HG03108 (cell line): Measurements from ENCODE around the gene TCF7L1.

Experiments
- ATAC-seq: cut with Tn5 transposase; IDR thresholded peaks from one replicate; pipeline ENCODE4 v1.9.1; 2021; ENCODE audit warnings: moderate library complexity; ENCODE audit not compliant: unreplicated experiment

The TCF7L1 gene

DNA sequence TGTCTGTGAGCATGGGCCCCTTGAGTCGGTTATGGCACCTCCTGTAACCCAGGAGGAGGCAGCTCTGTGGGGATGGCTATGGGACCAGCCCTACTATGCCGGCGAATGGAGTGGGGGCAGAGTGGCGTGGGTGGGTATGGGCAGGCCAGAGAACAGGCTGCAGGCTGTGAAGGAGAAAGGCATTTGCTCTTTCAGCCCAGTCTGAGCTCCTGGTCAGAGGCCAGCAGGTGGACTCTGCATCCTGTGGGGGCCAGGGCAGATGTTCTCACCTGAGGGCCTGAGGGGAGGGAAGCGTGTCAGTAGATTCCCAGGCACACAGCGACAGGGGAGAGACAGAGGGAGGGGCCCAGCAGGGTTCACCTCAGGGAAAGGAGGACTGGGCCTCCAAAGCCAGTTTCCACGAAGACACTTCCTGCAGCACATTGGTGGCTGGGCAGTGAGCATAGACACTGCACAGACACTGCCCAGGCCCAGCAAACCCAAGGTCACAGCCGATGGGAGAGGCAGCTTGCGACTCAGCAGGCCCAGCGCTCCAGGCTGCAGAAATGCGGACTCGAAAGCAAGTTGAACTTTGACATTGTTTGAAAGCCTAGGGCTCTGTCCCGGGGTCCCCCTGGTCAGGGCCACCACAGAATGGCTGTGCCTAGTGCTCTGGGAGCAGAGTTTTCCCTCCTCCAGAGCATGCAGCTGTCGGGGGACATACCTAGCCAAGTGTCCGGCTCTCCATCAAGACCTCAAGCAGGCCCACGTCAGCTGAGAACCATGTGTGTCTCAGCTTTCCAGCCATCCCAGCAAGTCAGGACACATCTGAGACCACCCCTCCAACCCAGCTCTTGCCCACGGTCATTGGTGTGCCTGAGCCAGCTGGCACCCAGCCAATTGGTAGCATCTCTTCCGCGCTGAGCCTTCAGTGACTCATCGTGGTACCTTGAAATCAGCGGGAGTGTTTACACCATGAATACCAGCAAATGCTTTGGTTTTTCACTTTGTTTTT, 140.8 kb downstream of the TCF7L1 start:
- ATAC-seq, result no peak

DNA sequence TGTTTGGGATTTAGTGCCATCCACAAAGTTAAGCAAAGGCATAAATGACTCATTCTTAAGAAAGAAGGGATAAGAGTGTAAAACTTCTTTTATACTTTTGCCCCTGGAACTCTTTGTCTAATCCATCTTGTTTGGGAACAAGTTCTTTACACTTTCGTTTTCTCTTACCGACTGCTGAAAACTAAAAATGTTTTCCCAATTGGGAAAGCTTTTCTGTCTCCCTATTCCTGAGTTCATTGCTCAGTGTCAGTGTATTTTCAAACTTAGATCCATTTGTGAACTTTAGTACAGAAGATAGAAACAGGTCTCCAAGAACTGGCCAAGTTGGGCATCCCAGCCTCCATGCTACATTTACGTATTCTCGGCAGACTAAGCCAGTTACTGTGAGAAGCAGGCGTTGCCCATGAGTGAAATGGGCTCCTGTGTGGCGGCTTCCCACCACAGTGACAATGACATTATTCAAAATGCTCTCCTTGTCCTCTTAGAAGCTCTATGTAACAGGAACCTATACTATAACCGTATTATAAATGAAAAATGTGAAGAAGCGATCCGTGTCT, 142.9 kb downstream of the TCF7L1 start:
- ATAC-seq, result no peak

DNA sequence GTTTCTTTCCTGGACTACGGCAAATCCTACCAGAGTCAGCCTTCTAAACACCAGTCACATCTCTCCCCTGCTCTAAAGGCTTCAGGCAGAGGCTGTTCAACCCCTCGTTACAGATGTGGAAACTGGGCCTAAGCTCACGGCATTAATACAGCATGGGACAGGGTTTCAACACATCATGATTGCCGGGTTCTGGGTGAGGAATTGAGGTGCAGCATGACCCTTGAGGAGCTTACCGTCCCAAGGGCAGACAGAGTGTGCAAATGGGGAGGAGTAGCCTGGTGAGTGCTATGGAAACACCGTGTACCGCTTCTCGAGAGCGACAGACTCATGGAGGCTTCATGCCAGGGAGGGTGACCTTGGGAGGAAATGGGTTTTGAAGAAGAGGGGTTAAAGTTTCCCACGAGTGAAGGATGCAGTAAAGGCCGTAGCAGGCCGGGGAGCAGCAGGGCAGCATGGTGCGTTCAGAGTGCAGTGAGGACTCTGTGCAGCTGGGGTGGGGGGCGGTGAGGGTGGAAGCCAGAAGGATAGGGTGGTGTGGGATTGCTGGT, 143.5 kb downstream of the TCF7L1 start:
- no peak for ATAC-seq

DNA sequence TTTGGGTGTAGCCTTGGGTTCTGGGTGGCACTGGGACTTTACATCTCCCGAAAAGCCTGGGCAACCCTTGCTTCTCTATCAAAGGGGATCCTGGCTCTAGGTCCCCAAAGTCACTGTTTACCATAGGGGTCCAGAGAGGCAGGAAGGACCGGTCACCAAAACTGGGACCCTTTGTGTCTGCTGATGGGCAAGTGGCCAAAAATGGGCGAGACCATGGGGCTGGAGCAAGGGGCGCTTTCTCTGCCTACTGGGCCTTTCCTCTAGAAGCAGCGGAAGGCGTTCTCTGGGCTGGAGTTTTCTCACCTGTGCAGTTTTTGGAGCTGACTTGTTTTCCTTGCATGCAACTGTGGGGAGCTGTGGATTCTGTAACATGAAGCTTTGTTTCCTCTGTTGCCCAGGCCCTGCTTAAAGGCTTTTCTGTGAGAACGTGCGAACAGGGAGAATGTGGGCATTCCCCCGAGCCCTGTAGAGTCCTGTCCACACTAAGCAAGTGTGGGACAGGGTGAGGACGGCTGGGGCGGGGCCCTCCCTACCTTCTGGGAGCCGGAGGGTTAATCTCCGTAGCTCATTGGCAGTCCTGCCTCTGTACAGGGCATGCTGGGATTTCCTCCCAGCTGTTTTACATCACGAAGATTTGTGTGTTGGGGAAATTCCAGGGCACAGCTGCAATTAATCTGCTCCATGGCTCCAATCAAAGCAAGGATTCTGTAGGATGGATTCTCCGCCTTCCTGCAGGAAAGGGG, 144.4 kb downstream of the TCF7L1 start:
- ATAC-seq, result no peak

DNA sequence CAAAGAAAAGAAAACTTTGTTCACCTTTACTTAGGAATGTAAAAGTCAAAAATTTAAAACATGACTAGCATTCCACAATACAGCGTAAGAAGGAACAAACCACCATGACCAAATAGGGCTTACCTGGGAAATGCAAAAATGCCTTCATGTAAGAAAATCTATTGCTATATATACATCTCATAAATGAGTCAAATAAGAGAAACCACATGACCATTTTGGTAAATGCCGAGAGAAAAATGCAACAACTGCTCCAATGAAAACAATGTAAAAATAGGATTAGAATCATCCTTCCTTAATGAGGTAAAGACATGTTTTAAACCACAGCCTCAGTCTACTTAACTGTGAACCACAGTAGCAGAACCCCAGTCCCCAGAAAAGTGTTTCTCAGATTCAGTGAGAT, 145.2 kb downstream of the TCF7L1 start:
- ATAC-seq, result no peak

DNA sequence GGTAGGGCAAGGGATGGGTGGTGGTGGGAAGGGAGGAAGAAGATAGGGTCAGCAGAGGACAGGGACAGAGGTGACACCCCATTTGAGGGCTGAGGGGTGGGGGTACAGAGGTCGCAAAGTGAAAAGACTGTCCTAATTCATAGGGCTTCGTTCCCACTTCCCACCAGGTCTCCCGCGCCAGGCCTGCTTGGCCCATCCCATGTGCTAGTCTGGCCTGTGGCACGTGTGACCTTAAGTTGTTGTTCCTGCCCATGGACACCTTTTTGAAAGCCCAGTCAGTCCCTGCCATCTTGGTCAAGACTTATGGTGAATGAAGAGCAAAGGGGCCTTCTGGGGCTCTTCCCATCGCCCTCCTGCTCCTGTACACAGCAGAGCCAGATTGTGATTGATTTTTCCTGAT, 148.4 kb downstream of the TCF7L1 start:
- ATAC-seq, result no peak

DNA sequence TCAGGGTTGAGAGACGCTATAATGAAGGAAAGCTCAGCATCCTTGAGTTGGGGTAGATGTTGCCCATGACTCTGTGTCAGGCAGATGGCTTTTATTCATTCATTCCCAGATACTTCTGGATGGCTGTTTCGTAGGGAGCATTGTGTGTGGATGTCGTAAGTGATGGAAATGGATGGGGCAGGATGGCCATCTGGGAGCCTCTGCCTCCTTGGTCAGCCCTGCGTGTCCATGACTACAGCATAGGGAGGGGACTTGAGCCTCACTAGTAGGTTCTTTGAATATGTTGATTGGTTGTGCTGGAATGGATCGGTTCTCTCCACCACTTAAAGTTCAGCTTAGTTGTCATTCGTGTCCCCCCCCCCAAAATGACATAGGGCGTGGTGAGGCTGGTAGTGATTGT, 149.7 kb downstream of the TCF7L1 start:
- no peak for ATAC-seq

DNA sequence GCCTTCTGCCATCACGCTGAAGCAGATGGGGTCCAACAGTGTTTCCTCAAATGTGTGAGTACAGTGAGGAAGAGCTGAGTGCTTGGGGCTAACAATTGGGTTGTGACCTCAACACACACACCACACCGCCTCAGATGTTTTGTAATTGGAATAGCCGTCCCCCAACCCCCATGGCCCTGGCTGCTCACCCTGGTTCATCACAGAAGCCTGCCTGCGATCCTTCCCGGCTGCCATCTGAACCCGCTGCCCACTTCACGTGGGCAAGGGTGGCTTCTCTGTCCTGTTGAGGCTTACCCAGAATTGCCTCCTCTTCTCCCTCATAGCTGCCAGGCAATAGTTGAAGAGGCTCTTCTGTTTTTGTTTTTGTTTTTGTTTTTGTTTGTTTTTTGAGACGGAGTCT, 150.4 kb downstream of the TCF7L1 start:
- ATAC-seq, result no peak

DNA sequence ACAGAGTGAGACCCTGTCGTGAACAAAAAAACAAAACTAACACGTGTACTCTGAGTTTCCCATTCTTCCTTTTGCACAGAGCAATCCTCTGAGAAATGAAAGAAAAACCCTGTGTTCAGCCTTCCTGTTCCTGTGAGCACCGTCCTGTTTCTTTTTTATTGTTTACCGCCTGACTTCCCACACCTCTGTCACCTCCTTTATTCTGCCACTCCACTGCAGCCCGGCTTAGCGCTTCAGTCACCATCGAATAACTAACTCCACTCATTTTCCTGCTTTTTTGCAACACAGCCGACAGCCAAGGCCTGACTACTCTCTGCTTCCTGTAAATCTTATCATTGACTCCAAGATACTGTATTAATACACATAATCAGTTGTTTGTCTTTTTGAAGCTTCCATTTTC, 153.7 kb downstream of the TCF7L1 start:
- no peak for ATAC-seq

DNA sequence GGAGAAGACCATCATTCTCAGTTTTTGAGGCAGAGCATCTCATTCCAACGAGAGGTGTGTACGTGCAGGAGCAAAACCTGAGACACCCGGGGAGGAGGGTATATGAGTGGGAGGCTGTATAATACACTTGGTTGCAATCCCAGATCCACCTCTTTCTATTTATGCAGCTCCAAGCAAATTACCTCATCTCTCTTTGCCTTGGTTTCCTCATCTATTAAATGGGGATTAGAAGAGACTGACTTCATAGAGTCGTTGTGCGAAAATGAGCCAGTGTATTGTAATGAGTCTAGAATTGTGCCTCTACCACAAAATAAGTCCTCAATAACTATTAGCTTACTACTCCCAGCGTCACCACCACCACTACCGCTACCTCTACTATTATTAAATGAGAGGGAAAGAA, 154.5 kb downstream of the TCF7L1 start:
- no peak for ATAC-seq

DNA sequence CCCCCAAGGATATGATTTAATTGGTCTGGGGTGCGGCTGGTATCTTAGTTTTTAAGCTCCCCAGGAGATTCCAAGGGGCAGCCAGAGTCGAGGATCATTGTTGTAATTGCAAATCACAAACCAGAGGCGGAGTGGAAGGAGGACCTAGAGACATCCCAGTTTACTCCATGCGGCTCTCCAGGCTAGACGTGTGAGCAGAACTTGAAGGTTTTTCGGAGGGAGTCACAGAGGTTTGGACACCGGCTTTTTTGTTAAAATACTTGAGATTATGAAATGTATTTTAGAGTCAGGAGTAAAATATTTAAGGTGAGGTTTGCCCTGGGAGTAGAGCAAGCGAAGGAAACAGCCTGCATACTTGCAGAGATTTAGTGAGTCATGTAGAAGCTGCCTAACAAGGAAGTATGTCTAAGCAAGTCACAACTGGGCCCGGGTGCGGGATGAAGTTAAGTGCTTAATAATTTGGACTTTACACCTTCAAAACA, 155.1 kb downstream of the TCF7L1 start:
- no peak for ATAC-seq

DNA sequence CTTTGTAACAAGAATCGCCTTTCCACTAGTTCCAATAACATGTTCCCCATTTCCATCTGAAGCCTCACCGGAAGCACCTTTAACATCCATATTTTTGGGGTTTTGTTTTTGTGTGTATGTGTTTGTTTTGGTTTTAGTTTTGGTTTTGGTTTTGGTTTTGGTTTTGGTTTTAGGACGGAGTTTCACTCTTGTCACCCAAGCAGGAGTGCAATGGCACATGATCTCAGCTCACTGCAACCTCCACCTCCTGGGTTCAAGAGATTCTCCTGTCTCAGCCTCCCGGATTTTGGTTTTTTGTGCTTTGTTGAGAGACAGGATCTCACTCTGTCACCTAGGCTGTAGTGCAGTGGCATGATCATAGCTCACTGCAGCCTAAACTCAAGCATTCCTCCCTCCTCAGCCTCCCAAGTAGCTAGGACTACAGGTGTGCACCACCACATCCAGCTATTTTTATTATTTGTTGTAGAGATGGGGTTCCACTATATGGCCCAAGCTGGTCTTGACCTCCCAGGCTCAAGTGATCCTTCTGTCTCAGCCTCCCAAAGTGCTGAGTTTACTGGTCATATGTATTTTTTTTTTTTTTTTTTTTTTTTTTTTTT, 158.3 kb downstream of the TCF7L1 start:
- ATAC-seq, result no peak

DNA sequence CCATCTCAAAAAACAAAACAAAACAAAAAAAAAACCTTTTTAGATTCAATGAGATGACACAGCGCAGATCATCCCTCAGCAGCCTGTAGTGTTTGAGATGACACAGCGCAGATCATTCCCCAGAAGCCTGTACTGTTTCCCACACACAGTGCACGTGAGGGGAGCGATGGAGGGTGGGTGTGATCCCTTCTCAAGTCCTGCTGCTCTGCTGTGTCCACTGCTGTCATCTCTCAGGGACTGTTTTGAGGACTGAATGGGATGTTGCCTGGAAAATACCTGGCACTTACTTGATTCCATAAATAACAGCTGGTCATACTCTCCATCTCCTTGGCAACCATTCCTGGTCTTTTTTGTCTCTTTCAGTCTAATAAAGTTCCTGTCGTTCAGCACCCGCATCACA, 168.9 kb downstream of the TCF7L1 start:
- ATAC-seq, result no peak

DNA sequence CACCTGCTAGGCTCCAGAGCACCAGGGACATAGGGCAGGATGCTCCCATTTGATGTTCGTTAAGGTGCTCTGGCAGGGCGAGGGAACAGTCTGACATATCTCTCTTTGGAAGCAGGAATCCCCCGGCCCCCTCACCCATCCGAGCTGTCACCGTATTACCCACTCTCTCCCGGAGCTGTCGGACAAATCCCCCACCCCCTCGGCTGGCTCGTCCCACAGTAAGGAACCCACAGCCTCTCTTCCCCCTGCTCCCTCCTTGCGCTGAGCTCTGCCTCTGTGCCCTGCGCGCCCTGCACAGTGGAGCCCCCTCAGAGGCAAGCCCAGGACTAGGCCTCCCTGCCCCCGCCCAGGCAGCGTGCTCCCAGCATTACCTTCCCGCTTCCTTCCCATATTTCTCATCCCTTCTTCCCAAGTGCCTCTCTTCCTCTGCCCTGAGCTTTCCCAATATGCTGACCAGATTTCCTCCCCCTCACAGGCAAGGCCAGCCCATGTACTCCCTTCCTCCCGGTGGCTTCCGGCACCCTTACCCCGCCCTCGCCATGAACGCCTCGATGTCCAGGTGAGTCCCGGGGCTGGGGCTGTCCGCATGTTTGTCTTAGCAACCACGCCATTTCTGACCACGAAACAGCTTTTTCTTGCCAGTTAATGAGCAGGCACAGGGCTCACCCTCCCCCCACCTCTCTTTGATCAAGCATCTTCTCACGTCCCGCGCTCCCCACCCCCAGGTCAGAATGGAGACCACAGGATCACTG, 170.8 kb downstream of the TCF7L1 start:
- no peak for ATAC-seq

DNA sequence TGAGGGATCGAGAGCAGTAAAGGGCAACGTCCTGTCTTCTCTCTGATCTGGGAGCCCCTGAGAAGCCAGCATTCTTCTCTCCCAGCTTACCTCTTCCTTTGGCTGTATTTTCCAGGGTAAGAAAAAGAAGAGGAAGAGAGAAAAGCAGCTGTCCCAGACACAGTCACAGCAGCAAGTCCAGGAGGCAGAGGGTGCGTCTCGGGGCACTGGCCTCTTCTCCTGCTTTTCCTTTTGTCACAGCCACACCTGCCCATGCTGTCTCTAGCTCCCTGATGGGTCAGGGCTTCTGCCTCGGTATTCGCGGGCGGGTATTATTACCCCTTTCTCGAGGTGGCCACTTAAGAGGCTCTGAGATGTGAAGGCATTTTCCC, 174.3 kb downstream of the TCF7L1 start:
- ATAC-seq, result no peak

DNA sequence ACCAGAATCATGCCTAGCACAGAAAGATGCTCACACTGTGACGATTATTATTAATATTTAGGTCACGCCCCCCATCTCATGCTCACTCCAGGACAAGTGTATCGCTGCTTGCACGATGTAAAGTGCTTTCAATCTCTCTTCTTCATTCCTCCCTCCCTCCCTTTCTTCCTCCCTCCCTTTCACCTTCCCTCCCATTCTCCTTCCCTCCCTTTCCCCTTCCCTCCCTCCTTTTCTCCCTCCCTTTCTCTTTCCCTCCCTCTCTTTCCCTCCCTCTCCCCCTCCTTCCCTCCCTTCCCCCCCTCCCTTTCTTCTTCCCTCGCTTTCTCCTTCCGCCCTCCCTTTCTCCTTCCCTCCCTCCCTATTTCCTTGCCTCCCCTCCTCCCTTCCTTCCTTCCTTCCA, 175.0 kb downstream of the TCF7L1 start:
- ATAC-seq, result no peak

DNA sequence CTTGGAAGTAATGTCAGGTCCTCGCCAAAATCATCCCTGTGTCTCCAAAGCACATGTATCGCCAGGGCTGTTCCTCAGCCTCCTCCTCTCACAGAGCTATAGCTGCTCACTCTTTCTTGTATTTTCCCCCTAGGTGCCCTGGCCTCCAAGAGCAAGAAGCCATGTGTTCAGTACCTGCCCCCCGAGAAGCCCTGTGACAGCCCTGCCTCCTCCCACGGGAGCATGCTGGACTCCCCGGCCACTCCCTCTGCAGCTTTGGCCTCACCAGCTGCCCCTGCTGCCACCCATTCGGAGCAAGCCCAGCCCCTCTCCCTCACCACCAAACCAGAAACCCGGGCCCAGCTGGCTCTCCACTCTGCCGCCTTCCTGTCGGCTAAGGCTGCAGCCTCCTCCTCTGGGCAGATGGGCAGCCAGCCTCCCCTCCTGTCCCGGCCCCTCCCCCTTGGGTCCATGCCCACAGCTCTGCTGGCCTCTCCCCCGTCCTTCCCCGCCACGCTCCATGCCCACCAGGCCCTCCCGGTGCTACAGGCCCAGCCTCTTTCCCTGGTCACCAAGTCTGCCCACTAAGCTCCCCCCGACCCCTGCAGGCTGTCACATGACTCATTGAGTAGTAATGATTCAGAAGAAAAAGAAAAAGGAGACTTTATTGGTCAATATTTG, 175.8 kb downstream of the TCF7L1 start:
- no peak for ATAC-seq

DNA sequence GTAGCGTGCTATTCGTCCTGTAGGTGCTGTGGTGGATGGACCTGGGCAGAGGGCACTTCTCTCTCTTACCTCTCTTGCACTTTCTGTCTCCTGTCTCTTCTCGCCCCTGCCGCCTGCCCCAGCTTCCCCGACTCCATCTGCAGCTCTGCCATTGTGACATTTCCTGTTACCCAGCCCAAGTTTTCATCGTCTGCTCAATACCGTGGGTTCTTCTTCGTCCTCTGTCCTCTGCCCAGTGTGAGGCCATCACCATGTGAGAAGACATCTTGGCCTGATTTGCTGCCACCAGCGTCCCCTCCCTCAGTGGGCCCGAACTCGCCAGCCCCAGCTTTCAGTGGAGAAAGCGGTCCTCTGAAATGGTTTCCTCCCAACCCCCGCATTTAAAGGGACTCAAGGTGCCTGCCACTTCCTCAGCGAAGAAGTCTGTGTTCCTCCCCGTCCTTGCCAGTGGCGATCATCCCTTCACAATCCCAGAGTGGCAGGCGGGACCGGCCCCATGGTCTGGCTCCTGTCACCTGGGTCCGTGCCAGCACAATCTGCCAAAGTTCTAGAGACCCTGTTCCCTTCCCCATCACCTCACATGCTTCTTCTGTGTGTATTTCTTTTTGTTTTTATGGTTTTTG, 176.6 kb downstream of the TCF7L1 start:
- no peak for ATAC-seq

DNA sequence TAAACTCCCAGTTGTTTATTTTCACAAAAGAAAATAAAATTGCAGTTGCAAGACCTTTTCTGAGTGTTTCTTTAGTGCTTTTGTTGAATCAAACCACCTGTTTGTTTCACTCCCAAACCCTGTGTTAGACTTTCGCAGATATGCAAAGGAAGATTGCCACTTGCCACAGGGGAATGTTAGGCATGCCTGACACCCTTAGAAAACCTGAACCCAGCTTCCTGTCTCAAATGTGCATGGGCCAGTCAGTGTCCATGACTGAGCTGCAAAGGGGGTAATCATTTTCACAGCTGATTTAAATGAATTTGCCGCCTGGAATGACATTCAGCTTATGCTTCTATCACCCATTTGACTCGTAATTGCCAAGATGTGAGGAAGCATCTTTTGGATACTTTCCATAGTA, 177.1 kb downstream of the TCF7L1 start:
- peak; percentile 56 for ATAC-seq
